ENCODE results near the gene PSORS1C1.
"Not testable (repeated sequence)": the region's sequence is repeated elsewhere in the genome, so short reads cannot be mapped to it uniquely, and the experiment has no call there.

Gene PSORS1C1, protein sequence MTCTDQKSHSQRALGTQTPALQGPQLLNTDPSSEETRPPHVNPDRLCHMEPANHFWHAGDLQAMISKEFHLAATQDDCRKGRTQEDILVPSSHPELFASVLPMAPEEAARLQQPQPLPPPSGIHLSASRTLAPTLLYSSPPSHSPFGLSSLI

DNA sequence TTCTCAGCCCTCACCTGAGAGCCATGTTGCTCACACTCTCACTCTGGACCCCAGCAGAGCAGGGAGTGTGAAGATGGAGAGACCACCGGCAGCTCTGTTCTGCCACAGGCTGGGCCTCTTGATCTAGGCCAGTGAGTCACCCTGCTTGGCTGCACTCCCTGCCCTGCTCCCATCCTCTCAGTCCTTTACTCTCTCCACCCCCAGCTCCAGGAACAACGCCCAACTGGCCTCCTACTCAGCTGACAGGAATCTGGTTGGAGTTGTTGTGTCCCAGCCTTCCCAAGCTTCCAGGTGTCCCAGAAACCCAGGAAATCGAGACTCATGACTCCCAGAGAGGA is at the start of gene PSORS1C1:
TSS of gene PSORS1C1 (plus strand) at position 260 of the 338 bp plus-strand sequence. CDS start 14,833 bp downstream, outside the sequence.
- no peak for DNase-seq

- DNase-seq: no peak
Observed at GRCh38 chr6:31065556-31065955, 49.0 kb upstream of the PSORS1C1 start.

GRCh38 chr6:31067028-31067427 is 47.6 kb upstream of the PSORS1C1 start:
- DNase-seq: not testable (repeated sequence)

GRCh38 chr6:31067891-31068668 is 46.5 kb upstream of the PSORS1C1 start:
- DNase-seq: not testable (repeated sequence)

GRCh38 chr6:31068669-31069340 is 45.8 kb upstream of the PSORS1C1 start:
- DNase-seq: peak; percentile 81 to 84

DNA sequence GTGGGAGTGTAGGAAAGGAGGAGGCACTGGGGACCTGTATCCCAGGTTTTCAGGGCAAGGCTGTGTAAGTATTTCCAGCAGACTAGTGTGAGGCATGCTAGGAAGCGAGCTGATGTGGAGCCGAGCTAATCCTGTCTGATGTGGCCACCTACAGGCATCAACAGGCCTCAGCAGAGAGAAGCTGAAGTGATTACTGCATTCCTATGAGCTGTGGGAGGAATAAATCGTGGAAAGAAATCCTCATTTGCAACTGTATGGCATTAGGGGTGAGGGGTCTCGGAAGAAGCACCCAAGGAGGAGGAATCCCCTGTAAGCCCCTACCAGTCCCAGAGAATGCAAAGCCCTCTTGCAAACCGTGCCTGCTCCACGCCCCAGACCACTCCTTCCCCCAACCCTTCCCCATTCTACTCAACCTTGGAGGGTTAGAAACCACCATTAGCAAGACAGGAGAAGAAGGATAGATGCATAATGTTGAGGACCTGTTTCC is 43.8 kb upstream of the PSORS1C1 start:
- no peak for DNase-seq

DNA sequence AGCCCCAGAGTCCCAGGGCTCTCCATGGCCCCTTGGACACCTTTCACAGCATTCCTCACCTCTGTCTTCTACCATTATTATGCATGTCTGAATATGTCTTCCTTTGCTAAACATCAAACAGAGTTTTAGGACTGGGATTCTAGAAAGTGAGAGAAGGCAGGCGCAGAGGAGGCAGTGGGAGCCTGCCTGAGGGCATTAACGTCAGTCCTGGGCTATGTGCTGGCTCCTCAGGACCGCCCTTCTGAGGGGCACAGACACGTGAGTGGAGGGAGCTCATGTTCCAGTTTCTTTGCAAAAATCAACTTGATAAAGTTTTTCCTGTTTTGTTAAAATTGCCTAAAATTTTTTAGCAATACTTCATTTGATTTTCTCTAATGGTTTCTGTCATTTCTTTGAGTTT is 40.2 kb upstream of the PSORS1C1 start:
- DNase-seq: no peak

- no peak for DNase-seq
Observed at GRCh38 chr6:31075528-31075927, 39.1 kb upstream of the PSORS1C1 start.

DNA sequence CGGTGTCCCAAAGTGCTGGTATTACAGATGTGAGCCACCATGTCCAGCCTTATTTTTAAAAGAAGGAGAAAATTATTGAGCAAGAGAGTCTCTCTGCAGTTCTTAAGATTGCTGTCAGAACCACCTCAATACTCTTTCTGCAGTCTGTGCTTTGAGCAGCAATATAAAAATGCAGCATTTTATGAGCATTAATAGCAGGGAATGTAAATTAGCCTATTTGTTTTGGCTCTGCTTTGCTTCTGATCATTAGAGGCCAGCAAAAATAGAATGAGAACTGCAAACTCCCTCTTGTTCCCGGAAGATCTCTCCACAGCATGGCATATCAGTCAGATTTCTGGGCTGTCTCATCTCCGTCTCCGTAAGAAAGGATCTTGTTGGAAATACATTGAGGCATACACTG is 38.0 kb upstream of the PSORS1C1 start:
- DNase-seq: no peak

- peak; percentile 79 to 80 for DNase-seq
Observed at GRCh38 chr6:31079656-31080261, 34.8 kb upstream of the PSORS1C1 start.

DNA sequence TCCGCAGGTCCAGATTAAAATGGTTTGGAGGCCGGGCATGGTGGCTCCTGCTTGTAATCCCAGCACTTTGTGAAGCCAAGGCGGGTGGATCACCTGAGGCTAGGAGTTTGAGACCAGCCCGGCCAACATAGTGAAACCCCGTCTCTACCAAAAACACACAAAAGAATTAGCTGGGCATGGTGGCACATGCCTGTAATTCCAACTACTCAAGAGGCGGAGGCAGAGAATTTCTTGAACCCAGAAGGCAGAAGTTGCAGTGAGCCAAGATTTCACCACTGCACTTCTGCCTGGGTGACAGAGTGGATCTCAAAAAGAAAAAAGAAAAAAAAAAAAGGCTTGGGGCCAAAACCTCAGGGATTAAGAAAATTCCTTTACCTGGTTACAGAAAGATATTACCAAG is 32.7 kb upstream of the PSORS1C1 start:
- DNase-seq: no peak

GRCh38 chr6:31083742-31084354 is 30.8 kb upstream of the PSORS1C1 start:
- peak; percentile 69 to 74 for DNase-seq

GRCh38 chr6:31086788-31087440 is 27.7 kb upstream of the PSORS1C1 start:
- DNase-seq: no peak

DNA sequence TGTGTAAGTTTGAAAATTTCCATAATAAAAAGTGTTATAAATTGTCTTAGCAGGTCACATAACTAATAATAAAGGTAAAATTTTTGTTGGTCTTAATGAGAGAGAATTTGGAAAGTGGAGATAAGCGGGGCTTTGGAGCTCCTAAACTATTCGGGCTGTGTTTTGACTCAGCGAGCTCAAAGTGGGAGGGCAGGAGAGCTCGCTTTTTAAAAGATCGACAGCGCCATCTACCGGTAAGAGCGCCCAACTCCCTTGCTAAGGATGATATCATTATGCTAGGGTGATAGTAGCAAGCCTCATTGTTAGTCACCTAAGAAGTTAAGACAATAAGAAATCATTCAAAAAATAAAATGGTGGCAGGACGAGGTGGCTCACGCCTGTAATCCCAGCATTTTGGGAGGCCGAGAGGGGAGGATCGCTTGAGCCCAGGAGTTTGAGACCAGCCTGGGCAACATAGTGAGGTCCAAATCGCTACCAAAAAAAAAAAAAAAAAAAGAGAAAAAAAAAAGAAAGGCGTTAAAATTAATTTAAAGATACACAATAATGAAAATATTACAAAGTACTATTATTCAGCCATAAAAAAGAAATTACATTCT is 27.0 kb upstream of the PSORS1C1 start:
- DNase-seq: peak; percentile 89 to 91

- no peak for DNase-seq
Observed at GRCh38 chr6:31090275-31090972, 24.2 kb upstream of the PSORS1C1 start.

DNA sequence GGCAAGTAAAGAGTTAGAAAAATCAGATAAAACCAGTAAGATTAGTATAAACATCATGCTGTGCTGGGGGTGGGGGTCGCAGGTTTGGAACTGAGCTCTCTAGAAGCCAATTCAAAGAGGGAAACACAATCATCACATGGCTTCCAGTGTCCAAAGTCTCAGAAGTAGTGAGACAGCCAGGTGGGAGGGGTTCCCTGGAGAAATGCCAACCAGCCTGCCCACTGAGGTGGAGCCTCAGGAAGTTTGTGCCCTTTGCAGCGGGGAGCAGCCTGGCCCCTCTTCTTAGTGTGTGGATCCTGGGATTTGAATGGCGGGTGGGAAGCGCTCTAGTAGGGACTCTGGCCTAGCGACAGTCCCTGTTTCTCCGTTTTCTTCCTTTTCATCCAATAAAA is 23.6 kb upstream of the PSORS1C1 start:
- no peak for DNase-seq

- no peak for DNase-seq
Observed at GRCh38 chr6:31091680-31092079, 22.9 kb upstream of the PSORS1C1 start.

DNA sequence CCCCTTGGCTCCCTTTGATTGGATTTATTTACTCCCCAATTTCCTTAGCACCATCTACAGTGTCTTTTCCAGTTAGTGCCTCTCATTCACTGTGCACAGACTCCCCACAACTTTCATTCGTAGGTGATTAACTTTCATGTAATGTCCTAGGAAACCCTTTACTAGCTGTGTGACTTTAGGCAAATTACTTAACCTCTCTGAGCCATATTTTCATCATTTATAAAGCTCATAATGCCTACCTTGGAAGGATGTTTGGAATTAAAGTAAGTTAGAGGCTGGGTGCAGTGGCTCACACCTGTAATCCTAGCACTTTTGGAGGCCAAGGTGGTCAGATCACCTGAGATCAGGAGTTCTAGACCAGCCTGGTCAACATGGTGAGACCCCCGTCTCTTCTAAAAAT is 22.4 kb upstream of the PSORS1C1 start:
- DNase-seq: no peak

GRCh38 chr6:31092769-31093505 is 21.7 kb upstream of the PSORS1C1 start:
- no peak for DNase-seq

- DNase-seq: peak; percentile 35 to 37
Observed at GRCh38 chr6:31094389-31094881, 20.2 kb upstream of the PSORS1C1 start.

GRCh38 chr6:31096215-31096614 is 18.4 kb upstream of the PSORS1C1 start:
- no peak for DNase-seq

Measured in activated T-cell treated with anti-CD3 and anti-CD28 coated beads, Interleukin-2, amount 50 U/mL, for 48 hours (primary cell).